GM18498 (cell line): ENCODE data around the gene STMP1.

Experiments used
- ATAC-seq: cut with Tn5 transposase; IDR thresholded peaks from one replicate; pipeline ENCODE4 v1.9.1; 2021; ENCODE audit warnings: mild to moderate bottlenecking, moderate library complexity; ENCODE audit not compliant: unreplicated experiment

The STMP1 gene

GRCh38 chr7:135718794-135719437 is 56.6 kb downstream of the STMP1 start:
- no peak for ATAC-seq

DNA sequence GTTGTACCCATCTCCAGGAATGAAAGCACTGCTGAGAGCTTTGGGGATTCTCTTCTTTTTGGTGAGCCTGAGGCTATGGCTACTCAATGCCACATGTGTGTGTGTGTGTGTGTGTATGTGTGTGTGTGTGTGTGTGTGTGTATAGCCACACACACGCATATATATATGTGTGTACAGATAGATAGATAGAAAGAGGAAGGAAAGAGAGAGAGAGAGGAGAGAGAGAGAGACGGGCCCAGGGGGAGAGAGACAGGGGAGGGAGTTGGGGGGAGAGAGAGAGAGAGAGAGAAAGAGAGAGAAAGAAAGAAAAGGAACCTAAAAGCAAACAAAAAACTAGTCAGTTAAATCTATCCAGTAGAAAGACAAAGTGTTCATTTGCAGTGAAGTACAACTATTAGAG is 57.4 kb downstream of the STMP1 start:
- ATAC-seq = no peak

DNA sequence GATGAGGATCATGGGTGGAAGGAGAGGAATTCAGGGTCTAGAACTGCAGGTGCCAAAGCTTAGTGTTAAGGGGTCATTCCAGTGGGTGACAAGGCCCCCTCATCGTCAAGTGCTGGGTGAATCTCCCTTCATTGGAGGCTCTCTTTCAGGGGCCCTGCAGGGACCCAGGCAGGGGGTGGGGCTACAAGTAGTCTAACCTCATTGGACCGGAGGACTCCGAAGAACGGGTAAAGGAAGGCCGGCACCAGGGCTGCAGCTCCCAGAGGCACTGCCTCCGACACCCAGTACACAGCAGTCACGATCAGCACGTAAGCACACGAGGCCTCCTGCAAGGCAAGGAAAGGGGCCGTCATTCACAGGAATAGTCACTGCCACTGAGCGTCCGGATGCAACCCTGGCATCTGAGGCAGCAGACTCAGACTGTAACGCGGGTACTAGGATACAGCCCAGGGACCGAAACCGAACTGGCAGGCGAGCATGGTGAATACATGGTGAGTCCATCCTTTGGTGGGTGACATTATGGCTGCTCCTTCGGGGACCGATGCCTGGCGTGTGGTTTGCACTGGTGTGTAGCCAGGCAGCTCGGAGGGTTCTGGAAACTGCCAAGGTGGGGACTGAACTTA is 59.0 kb downstream of the STMP1 start:
- no peak for ATAC-seq

GRCh38 chr7:135723411-135723810 is 61.1 kb downstream of the STMP1 start:
- no peak for ATAC-seq
